Liver (tissue), 9 donors: ENCODE results near the gene PKD1. TPM values are rescaled to one million over a fixed set of nuclear protein-coding genes. Genes with fewer than 3 reads are reported as not detected.
A peak's percentile ranks its signal among the peaks of the same experiment; 100 is the strongest.

Experiments used
- DNase-seq: peaks from one replicate; pipeline ENCODE4 v3.0.0-alpha.2; 2017; ENCODE audit warnings: low spot score
- H3K27ac ChIP-seq, 2 donors: one replicate each; pipeline ENCODE4 v1.7.0; 2013; ENCODE audit warnings: inconsistent platforms in 2 of 2, low read length in 2 of 2, control low read depth in 1 of 2, low read depth in 1 of 2, mild to moderate bottlenecking in 1 of 2
- H3K27me3 ChIP-seq, 4 donors: one replicate each; pipeline versions ENCODE4 v1.6.1 to v1.7.0; 2013; ENCODE audit warnings: low read length in 3 of 4, inconsistent platforms in 1 of 4, mild to moderate bottlenecking in 1 of 4, moderate library complexity in 1 of 4; ENCODE audit not compliant: control insufficient read depth in 4 of 4, insufficient read depth in 4 of 4
- H3K36me3 ChIP-seq, 4 donors: one replicate each; pipeline versions ENCODE4 v1.6.1 to v1.7.0; 2013; ENCODE audit warnings: low read length in 3 of 4, mild to moderate bottlenecking in 3 of 4, low read depth in 1 of 4, moderate library complexity in 1 of 4; ENCODE audit not compliant: control insufficient read depth in 4 of 4, insufficient read depth in 3 of 4
- H3K4me1 ChIP-seq, 4 donors: one replicate each; pipeline versions ENCODE4 v1.6.1 to v1.7.0; 2013; ENCODE audit warnings: low read length in 3 of 4, mild to moderate bottlenecking in 3 of 4, moderate library complexity in 1 of 4; ENCODE audit not compliant: control insufficient read depth in 4 of 4, insufficient read depth in 4 of 4
- H3K4me3 ChIP-seq, 3 donors: one replicate each; pipeline versions ENCODE4 v1.6.1 to v1.7.0; 2013; ENCODE audit warnings: low read length in 3 of 3, control low read depth in 1 of 3, low read depth in 1 of 3, mild to moderate bottlenecking in 1 of 3
- H3K9ac ChIP-seq, 2 donors: one replicate each; pipeline ENCODE4 v1.7.0; 2013; ENCODE audit warnings: low read length in 2 of 2, mild to moderate bottlenecking in 2 of 2, moderate library complexity in 2 of 2, control low read depth in 1 of 2, low read depth in 1 of 2
- H3K9me3 ChIP-seq, 4 donors: one replicate each; pipeline versions ENCODE4 v1.6.1 to v1.7.0; 2013; ENCODE audit warnings: low read length in 3 of 4; ENCODE audit not compliant: control insufficient read depth in 4 of 4
- EGR1 ChIP-seq, 2 donors: IDR thresholded peaks; 2 replicates each; pipeline ENCODE4 v1.6.1; 2016 to 2018; ENCODE audit warnings: antibody characterized with exemption in 2 of 2, low read depth in 2 of 2
- FOXA1 ChIP-seq: IDR thresholded peaks from 2 replicates; pipeline ENCODE4 v1.6.1; 2016; ENCODE audit warnings: antibody characterized with exemption
- FOXA2 ChIP-seq: IDR thresholded peaks from 2 replicates; pipeline ENCODE4 v1.6.1; 2016; ENCODE audit warnings: antibody characterized with exemption
- GABPA ChIP-seq, 2 donors: IDR thresholded peaks in 1 of 2; conservative IDR thresholded peaks in 1 of 2; 2 replicates each; pipeline ENCODE4 v1.6.1; 2016; ENCODE audit warnings: antibody characterized with exemption in 2 of 2, mild to moderate bottlenecking in 1 of 2, moderate library complexity in 1 of 2
- HNF4A ChIP-seq, 2 donors: conservative IDR thresholded peaks; 2 replicates each; pipeline ENCODE4 v1.6.1; 2016; ENCODE audit warnings: antibody characterized with exemption in 2 of 2, mild to moderate bottlenecking in 2 of 2
- HNF4G ChIP-seq: IDR thresholded peaks from 2 replicates; pipeline ENCODE4 v1.6.1; 2016; ENCODE audit warnings: antibody characterized with exemption
- JUND ChIP-seq, 2 donors: IDR thresholded peaks; 2 replicates each; pipeline ENCODE4 v1.6.1; 2016; ENCODE audit warnings: antibody characterized with exemption in 2 of 2
- NR2F2 ChIP-seq: IDR thresholded peaks from 2 replicates; pipeline ENCODE4 v1.6.1; 2016; ENCODE audit warnings: antibody characterized with exemption
- RXRA ChIP-seq, 2 donors: IDR thresholded peaks; 2 replicates each; pipeline ENCODE4 v1.6.1; 2017 to 2018; ENCODE audit warnings: antibody characterized with exemption in 2 of 2, mild to moderate bottlenecking in 1 of 2
- SP1 ChIP-seq: IDR thresholded peaks from 2 replicates; pipeline ENCODE4 v1.6.1; 2018; ENCODE audit warnings: antibody characterized with exemption, mild to moderate bottlenecking
- TAF1 ChIP-seq: conservative IDR thresholded peaks from 2 replicates; pipeline ENCODE4 v1.6.1; 2016; ENCODE audit warnings: antibody characterized with exemption, mild to moderate bottlenecking
- YY1 ChIP-seq: IDR thresholded peaks from 2 replicates; pipeline ENCODE4 v1.6.1; 2016; ENCODE audit warnings: antibody characterized with exemption, mild to moderate bottlenecking
- WGBS: extraction: QIAGEN DNeasy Blood & Tissue Kit; methylation state at CpG from one replicate; pipeline ENCODE4 v1.1.7; 2013; 5-methylcytosine and 5-hydroxymethylcytosine counted together
- polyA plus RNA-seq, 2 donors: library from polyadenylated mRNA; stranded (reverse) in 1 of 2; unstranded in 1 of 2; fragments of 200-250 nt in 1 of 2; fragments of >200 nt in 1 of 2; fragmentation: Nextera tagmentation in 1 of 2; extraction: Ambion mirVana in 1 of 2; gene quantifications; one replicate each; pipeline versions ENCODE4 v1.2.1 to v1.2.3, GENCODE V29; 2013 to 2015
- total RNA-seq, 2 donors: library from RNA; depleted of rRNA; stranded (reverse); fragments of >200 nt; gene quantifications; one replicate each; pipeline ENCODE4 v1.2.3, GENCODE V29; 2014
- TF ChIP-seq, protein P1 (sequence below): fragments of 150-350 bp; IDR thresholded peaks from 2 replicates; pipeline ENCODE4 v1.5.1; 2017; ENCODE audit warnings: improper control_type of control experiment, low read depth, low read length; ENCODE audit not compliant: missing input control
- TF ChIP-seq, protein P2 (sequence below): IDR thresholded peaks from 2 replicates; pipeline ENCODE4 v1.6.1; 2016; ENCODE audit warnings: antibody characterized with exemption
- TF ChIP-seq, protein P3 (sequence below): IDR thresholded peaks from 2 replicates; pipeline ENCODE4 v1.6.1; 2016; ENCODE audit warnings: antibody characterized with exemption
- TF ChIP-seq, protein P4 (sequence below): IDR thresholded peaks from 2 replicates; pipeline ENCODE4 v1.6.1; 2016; ENCODE audit warnings: antibody characterized with exemption
- TF ChIP-seq, protein P5 (sequence below): IDR thresholded peaks from 2 replicates; pipeline ENCODE4 v1.6.1; 2016; ENCODE audit warnings: antibody characterized with exemption, mild to moderate bottlenecking
- donor health status: healthy.
- donor health status: healthy.
- donor health status: healthy.
- donor health status: healthy.
- donor health status: healthy.

Gene PKD1
- total and polyA plus RNA-seq, 4 donors, result 8.0 to 58.4 (median 25.6) TPM

DNA sequence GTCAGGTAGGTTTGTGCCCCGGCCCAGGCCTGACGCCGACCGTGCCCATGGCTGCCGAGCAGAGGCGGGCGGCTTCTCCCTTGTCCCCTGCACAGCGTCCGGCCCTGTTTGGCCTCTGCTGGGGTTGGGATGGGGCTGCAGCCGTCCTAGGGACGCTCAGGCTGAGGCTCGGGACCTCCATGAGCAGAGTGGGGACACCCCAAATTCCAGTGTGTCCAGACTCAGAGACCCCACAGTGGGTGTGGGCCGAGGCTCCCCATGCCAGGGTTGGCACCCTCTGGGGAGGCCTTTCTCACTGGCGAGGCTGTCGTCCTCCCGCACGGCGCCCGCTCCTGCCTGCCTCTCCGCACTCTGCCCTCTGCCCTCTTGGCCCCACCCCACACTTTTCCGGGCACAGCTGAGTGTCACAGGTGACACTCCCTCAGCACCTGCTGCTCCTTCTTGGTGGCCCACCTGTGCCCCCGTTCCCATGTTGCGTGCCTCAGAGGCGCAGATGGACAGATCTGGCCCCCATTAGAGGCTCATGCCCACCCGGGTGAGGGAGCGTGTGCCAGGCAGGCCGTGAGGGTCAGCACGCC lies 36.0 kb upstream of the PKD1 start:
- no peak overlapping the region for H3K4me3 ChIP-seq
- peaks cover 1 to 10% (median 7%) of the 10 kb centered on the region in 4 donors for H3K4me1 ChIP-seq
- no peak overlapping the region for H3K9ac ChIP-seq
- H3K9me3 ChIP-seq, result no peaks in the 10 kb centered on the region
- peaks cover 17 to 62% (median 29%) of the 10 kb centered on the region in 4 donors for H3K36me3 ChIP-seq
- TF ChIP-seq HNF4G (no peak), TAF1 (no peak), HNF4A (conservative IDR thresholded peaks at IDR 0.05) (no peak), NR2F2 (no peak), GABPA (IDR thresholded peaks at IDR 0.05 in 1 of 2, conservative IDR thresholded peaks at IDR 0.05 in 1 of 2) (no peak), RXRA (IDR thresholded peaks at IDR 0.05) (no peak), FOXA2 (no peak), YY1 (no peak), FOXA1 (no peak)
- TF ChIP-seq, protein P1, sequence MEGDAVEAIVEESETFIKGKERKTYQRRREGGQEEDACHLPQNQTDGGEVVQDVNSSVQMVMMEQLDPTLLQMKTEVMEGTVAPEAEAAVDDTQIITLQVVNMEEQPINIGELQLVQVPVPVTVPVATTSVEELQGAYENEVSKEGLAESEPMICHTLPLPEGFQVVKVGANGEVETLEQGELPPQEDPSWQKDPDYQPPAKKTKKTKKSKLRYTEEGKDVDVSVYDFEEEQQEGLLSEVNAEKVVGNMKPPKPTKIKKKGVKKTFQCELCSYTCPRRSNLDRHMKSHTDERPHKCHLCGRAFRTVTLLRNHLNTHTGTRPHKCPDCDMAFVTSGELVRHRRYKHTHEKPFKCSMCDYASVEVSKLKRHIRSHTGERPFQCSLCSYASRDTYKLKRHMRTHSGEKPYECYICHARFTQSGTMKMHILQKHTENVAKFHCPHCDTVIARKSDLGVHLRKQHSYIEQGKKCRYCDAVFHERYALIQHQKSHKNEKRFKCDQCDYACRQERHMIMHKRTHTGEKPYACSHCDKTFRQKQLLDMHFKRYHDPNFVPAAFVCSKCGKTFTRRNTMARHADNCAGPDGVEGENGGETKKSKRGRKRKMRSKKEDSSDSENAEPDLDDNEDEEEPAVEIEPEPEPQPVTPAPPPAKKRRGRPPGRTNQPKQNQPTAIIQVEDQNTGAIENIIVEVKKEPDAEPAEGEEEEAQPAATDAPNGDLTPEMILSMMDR, result no peak
- TF ChIP-seq, protein P2, sequence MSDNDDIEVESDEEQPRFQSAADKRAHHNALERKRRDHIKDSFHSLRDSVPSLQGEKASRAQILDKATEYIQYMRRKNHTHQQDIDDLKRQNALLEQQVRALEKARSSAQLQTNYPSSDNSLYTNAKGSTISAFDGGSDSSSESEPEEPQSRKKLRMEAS, result no peak
- 93% methylated on average over 28 of the region's 28 CpGs for WGBS
- H3K27me3 ChIP-seq, result no peaks in the 10 kb centered on the region
- H3K27ac ChIP-seq, result no peak overlapping the region
- no peak for DNase-seq

DNA sequence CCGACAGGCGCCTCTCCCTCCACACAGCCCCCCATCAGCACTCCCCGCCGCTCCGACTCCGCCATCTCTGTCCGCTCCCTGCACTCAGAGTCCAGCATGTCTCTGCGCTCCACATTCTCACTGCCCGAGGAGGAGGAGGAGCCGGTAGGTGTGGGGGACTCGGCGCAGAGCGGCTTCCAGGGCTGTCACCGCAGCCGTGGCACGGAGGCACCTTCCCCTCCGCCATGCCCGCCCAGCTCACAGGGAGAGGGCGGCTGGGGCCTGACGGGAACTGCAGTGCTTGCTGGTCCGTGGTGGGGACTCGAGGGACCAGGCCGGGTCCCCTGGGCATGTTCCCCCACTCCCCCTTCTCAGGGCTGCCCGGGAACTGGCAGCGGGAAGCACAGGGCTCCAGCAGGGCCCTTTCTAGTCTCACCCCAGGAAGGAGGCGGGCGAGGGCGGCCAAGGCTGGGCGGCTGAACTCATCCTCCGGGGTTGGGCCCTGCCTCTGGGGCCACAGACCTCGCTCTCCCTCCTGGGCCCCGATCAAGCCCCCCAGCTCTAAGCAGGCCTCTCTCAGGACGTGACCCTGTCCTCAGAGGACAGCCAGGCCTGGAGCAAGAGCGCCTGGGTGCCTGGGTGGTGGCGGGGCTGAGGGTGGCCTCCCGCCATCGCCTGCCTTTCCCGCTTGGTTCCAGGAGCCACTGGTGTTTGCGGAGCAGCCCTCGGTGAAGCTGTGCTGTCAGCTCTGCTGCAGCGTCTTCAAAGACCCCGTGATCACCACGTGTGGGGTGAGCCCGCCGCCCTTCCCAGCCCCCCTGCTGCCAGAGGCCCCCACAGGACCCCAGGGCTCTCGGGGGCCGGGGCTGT lies 35.1 kb upstream of the PKD1 start:
- TF ChIP-seq EGR1 (IDR thresholded peaks at IDR 0.05; ENCODE audit: low read depth in 2 of 2) (no peak), SP1 (no peak), JUND (IDR thresholded peaks at IDR 0.05) (no peak), FOXA2 (no peak)
- TF ChIP-seq, protein P3, sequence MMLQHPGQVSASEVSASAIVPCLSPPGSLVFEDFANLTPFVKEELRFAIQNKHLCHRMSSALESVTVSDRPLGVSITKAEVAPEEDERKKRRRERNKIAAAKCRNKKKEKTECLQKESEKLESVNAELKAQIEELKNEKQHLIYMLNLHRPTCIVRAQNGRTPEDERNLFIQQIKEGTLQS, result no peak
- TF ChIP-seq, protein P4, sequence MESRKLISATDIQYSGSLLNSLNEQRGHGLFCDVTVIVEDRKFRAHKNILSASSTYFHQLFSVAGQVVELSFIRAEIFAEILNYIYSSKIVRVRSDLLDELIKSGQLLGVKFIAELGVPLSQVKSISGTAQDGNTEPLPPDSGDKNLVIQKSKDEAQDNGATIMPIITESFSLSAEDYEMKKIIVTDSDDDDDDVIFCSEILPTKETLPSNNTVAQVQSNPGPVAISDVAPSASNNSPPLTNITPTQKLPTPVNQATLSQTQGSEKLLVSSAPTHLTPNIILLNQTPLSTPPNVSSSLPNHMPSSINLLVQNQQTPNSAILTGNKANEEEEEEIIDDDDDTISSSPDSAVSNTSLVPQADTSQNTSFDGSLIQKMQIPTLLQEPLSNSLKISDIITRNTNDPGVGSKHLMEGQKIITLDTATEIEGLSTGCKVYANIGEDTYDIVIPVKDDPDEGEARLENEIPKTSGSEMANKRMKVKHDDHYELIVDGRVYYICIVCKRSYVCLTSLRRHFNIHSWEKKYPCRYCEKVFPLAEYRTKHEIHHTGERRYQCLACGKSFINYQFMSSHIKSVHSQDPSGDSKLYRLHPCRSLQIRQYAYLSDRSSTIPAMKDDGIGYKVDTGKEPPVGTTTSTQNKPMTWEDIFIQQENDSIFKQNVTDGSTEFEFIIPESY, result no peak
- TF ChIP-seq, protein P5, sequence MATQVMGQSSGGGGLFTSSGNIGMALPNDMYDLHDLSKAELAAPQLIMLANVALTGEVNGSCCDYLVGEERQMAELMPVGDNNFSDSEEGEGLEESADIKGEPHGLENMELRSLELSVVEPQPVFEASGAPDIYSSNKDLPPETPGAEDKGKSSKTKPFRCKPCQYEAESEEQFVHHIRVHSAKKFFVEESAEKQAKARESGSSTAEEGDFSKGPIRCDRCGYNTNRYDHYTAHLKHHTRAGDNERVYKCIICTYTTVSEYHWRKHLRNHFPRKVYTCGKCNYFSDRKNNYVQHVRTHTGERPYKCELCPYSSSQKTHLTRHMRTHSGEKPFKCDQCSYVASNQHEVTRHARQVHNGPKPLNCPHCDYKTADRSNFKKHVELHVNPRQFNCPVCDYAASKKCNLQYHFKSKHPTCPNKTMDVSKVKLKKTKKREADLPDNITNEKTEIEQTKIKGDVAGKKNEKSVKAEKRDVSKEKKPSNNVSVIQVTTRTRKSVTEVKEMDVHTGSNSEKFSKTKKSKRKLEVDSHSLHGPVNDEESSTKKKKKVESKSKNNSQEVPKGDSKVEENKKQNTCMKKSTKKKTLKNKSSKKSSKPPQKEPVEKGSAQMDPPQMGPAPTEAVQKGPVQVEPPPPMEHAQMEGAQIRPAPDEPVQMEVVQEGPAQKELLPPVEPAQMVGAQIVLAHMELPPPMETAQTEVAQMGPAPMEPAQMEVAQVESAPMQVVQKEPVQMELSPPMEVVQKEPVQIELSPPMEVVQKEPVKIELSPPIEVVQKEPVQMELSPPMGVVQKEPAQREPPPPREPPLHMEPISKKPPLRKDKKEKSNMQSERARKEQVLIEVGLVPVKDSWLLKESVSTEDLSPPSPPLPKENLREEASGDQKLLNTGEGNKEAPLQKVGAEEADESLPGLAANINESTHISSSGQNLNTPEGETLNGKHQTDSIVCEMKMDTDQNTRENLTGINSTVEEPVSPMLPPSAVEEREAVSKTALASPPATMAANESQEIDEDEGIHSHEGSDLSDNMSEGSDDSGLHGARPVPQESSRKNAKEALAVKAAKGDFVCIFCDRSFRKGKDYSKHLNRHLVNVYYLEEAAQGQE, result no peak
- TF ChIP-seq, protein P2, result no peak
- peaks cover 15 to 54% (median 26%) of the 10 kb centered on the region in 4 donors for H3K36me3 ChIP-seq
- H3K27ac ChIP-seq, result peak overlapping the region in 1 of 2 donors; percentile 3
- no peaks in the 10 kb centered on the region for H3K9me3 ChIP-seq
- peak overlapping the region in 1 of 3 donors; percentile 4 for H3K4me3 ChIP-seq
- no peaks in the 10 kb centered on the region for H3K27me3 ChIP-seq
- peaks cover 8 to 18% (median 13%) of the 10 kb centered on the region in 4 donors for H3K4me1 ChIP-seq
- no peak for DNase-seq
- H3K9ac ChIP-seq, result no peak overlapping the region
- WGBS, result 92% methylated on average over 47 of the region's 47 CpGs
